H54 (cell line): Measurements from ENCODE around the gene ATXN7L3B.
A peak's percentile ranks its signal among the peaks of the same experiment; 100 is the strongest.
"Not testable (repeated sequence)": the region's sequence is repeated elsewhere in the genome, so short reads cannot be mapped to it uniquely, and the experiment has no call there.

Experiments
- DNase-seq: peaks from one replicate; pipeline ENCODE4 v3.0.0; 2011; ENCODE audit warnings: low spot score, mixed read lengths; ENCODE audit not compliant: insufficient read length
- FAIRE-seq: peaks from 3 replicates; lab custom pipeline; 2011; peaks lifted over from hg19 to GRCh38; lab: Jason Lieb, UNC
- POLR2A ChIP-seq: IDR thresholded peaks from 2 replicates; pipeline ENCODE4 v1.6.1; 2011; ENCODE audit warnings: low read depth, mild to moderate bottlenecking, low read length

ATXN7L3B gene, protein sequence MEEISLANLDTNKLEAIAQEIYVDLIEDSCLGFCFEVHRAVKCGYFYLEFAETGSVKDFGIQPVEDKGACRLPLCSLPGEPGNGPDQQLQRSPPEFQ

DNA sequence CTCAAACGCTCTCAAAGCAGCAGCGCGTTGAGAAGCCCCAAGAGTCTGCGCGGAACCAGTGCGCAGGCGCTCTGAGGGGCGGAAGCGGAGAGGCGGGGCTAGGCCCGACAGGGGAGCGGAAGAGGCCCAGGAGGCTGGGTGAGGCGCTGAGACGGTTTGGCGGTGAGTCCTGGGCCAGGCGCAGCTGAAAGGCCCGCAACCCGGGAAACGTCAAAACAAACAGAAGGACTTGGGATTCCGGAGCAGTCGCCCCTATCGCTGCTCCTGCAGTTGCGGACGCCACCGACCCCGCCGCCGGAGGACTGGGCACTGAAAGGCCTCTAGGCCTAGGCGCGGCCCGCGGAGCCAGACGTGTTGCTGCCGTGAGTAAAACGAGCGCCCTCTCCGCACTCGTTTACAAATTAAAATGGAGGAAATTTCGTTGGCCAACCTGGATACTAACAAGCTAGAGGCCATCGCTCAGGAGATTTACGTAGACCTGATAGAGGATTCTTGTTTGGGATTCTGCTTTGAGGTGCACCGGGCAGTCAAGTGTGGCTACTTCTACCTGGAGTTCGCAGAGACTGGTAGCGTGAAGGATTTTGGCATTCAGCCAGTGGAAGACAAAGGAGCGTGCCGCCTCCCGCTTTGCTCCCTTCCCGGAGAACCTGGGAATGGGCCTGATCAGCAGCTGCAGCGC is at the start of gene ATXN7L3B:
Gene ATXN7L3B (plus strand): TSS at position 129 of the 679 bp plus-strand sequence. CDS start 278 bp downstream, at position 407.
- DNase-seq (peak; percentile 83), FAIRE-seq (peak; percentile 75)
- peak; percentile 52 for TF ChIP-seq POLR2A

DNA sequence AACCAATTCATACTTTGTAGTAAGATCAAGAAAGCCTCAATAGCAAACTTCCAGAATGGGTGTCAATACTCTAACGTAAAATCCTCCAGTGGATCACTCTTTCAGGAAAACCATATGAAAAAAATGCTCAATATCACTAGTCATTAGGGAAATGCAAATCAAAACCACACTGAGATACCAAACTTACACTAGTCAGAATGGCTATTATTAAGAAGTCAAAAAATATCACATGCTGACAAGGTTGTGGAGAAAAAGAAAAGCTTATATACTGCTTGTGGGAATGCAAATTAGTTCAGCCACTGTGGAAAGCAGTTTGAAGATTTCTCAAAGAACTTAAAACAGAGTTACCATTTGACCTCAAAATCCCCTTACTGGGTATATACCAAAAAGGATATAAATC is 49.5 kb upstream of the ATXN7L3B start:
- DNase-seq (no peak), FAIRE-seq (no peak)
- no peak for TF ChIP-seq POLR2A

DNA sequence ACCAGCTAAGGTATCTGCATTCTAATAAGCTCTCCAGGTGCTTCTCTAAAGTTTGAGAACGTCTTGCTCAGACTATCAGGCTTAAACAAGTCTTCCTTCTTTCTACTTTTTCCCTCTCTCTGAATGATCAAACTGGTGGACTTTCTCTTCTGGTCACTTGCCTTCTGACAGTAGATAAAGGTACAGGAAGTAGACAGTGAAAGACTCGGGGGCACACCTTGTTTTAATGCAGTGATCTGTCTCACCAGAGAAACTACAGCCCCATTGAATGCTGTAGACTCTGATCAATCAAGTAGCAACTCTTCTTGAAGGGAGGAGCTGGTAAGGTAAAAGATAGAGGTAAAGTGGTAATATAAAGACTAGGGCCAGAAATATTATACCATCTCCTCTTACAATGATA is 48.1 kb upstream of the ATXN7L3B start:
- DNase-seq (no peak), FAIRE-seq (no peak)

DNA sequence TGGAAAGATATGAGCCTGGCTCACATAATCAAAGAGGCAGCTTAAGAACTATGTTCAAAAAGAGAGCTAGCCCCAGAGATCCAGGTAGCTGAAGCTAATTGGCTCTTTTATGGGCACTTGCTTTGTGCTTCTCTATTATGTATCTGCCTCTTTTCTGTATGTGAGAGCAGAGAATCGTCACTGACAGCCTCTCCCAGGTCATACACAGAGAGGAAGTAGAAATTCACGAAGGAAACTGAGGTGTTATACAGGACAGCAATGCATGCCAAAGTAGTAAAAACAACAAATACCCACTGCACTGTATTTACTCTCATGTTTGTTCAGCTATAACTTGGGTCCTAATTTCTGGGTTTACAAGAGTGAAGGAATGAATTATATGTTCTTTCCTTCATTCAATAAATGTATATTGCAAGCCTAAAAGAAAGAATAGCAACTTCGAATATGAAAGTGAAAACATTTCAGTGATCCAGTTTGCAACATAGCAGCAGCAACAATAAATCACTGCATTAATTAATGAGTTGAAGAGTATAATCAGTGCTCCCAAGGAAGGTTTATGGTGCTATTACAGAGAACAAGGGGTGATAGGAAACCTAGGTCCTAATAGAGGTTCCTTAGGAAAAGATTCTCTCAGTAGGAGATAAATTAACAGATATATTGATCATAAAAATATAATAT is 47.1 kb upstream of the ATXN7L3B start:
- no peak for TF ChIP-seq POLR2A
- FAIRE-seq (peak; percentile 77), DNase-seq (no peak)

More for the DNA sequence above, 48.1 kb upstream of the ATXN7L3B start:
- TF ChIP-seq POLR2A = no peak

DNA sequence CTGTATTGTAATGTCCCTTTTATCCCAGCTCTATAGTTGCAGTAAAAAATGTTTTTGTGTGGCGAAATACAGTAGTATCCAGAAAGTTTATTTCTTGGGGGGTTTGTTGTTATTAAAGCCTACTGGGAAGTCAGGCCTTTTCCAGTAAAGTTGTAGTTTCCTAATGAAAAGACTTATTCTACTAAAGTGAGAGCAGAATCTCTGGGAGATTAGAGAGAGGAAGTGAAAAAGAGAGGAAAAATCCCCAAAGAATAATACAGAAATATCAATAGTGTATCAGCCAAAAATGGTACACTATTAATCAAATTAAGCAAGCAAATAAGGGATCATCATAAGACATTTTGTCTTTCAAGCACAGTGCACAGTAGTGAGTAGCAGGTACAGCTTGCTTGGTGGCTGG is 46.3 kb upstream of the ATXN7L3B start:
- no peak for TF ChIP-seq POLR2A
- FAIRE-seq (no peak), DNase-seq (no peak)

DNA sequence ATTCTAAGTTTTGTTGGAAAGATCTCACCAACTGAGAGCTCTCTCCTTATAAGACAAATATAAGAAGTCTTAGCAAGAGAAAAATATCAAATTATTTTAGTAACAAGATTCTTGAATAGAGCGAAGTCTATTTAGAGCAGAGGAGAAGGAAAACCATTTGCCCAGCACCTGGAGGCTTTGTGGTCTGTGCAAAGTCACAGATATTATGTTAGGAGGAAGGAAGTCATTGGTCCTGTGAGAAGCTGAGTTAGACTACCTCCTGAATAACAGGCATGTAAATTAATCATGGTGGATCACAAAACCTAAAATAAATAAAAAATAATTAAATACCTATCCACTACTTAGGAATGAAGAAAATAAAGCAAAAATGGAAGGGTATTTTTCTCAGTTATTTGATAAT is 38.4 kb upstream of the ATXN7L3B start:
- no peak for DNase-seq
- no peak for FAIRE-seq
- no peak for TF ChIP-seq POLR2A

DNA sequence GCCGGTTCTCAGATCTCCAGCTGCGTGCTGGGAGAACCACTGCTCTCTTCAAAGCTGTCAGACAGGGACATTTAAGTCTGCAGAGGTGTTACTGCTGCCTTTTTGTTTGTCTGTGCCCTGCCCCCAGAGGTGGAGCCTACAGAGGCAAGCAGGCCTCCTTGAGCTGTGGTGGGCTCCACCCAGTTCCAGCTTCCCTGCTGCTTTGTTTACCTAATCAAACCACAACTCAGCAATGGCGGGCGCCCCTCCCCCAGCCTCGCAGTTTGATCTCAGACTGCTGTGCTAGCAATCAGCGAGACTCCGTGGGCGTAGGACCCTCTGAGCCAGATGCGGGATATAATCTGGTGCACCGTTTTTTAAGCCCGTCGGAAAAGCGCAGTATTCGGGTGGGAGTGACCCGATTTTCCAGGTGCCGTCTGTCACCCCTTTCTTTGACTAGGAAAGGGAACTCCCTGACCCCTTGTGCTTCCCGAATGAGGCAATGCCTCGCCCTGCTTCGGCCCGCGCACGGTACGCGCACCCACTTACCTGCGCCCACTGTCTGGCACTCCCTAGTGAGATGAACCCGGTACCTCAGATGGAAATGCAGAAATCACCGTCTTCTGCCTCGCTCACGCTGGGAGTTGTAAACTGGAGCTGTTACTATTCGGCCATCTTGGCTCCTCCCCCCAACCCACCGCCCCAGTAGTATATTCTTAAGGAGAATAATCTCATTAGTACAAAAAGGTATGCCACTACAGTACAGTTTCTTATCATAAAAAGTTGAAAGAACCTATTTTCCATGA is 28.6 kb upstream of the ATXN7L3B start:
- DNase-seq, FAIRE-seq: not testable (repeated sequence)

DNA sequence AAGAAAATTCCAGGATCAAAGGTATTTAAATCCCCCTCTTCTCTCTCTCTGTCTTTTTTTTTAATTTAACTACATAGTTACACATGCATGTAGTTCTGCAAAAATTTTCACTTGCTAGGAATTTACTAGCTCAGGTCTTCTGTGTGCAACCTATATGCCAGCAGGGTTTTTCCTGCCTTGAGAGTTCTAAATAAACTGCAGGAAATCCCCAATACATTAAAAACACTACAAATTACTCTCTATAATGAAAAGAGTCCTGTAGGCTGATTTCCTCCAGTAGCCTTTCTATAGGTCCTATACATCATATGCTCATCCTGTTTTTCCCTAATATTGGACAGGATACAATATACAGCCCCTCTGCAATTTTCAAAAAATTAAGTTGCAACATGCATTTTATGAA is 27.7 kb upstream of the ATXN7L3B start:
- TF ChIP-seq POLR2A = no peak
- no peak for FAIRE-seq

DNA sequence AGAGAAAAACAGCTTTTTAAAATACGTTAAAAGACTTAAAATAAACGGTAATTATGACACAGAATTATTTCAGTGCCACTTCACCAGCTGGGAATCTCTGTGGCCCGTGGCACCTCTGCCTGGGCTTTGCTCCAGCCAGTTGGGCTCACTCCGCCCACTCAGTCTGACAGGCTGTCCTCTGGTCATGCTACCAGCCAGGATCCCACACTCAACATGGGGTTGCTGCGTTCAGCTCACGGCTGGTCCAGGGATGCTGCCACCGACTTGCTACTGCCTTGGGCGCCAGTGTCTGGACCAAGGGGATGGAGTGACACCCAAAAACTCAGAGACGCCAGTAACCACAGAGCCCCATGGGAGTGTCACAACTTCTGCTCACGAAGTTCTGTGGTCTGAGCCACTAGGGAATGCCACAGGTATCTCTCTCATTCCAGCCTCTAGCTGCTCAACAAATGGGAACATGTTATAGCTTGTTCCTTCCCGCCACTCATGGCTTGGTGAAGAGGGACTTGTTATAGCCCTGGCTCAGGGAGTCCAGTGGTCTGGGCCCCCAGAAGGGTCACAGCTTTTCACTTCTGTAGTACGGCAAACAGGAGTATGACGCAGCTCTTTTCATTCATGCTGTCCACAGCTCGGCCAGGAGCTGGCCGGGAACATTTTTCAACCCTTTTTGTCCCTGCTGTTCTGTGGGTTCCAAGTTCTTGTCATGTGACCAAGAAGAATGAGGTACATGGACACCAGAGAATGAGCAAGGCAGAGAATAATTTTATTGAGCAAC is 23.4 kb upstream of the ATXN7L3B start:
- DNase-seq (no peak), FAIRE-seq (no peak)
- no peak for TF ChIP-seq POLR2A

More for the DNA sequence above, 27.7 kb upstream of the ATXN7L3B start:
- DNase-seq = no peak

DNA sequence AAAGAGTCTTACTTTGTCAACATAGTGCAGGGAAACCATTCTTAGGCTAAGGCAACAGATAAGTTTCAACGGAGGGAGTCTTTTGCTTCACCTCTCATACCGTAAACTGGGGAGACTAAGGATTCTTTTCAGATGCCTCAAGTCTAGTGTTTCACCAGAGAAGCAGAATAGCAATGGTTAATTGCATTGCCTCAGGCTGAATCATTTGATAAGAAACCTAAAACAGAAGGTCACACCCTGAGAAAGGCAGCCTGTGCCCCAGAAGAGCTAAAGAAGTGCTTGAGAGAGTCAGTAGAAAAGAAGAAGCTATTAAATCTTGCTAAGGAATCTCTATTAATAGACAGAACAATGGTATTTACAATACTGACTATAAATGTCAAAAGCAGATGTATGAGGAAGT is 21.8 kb upstream of the ATXN7L3B start:
- DNase-seq = no peak
- TF ChIP-seq POLR2A = no peak
- no peak for FAIRE-seq

DNA sequence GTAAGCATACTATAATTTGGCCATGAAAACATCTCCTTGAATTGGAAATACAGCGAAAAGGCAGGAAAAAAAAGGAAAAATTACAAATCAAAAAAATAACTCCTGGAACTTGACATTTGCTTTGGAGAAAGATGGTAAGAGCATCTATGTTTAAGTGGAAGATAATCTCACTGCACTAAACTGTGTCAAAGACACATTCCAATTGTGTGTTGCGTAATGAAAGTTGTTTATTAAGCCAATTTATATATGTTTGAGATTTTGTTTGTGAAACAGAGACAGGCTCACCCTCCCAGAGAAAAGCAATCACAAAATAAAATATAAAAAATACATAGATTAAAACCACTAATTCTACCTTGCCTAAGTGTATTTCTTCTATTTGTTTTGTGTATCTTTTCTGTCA is 11.1 kb upstream of the ATXN7L3B start:
- DNase-seq (no peak), FAIRE-seq (no peak)
- TF ChIP-seq POLR2A = no peak

DNA sequence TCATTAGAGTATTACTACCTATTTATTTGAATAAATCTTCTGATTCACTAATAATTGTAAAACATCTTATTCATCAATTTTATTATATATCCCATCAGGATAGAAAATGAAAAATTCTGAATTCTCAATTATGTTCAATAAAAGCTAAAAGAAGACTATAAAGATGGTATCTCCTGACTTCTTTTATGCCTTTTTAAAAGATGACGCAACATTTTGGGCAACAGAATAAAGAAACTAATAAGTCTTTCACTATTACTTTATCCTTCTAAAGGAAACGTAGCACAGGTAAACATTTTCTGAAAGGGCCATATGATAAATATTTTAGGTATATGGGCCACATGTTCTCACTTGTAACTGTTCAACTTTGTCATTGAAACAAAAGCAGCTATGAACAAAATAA is 10.1 kb upstream of the ATXN7L3B start:
- no peak for FAIRE-seq
- no peak for TF ChIP-seq POLR2A
- DNase-seq = no peak

DNA sequence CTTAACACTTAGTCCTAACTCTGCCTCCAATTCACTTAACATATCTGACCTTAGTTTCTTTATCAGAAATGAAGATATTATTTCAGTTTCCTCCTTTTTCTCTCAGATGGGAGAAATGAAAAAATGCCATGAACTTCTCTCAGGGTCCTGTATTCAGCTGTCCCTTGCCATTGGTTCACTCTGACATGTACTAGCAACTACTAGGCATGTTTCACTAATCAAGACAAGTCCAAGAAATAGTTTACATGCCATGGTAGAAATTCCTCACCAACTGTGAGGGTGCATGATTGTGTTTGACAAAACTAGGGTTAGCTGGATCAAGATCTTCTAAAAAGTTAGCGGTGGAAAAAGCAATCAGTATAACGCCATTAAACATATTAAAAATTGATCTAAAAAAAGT is 7.0 kb upstream of the ATXN7L3B start:
- DNase-seq (no peak), FAIRE-seq (no peak)
- TF ChIP-seq POLR2A = no peak
